Smooth muscle cell (in vitro differentiated cells): ENCODE data around the gene PLA2G6. TPM values are rescaled to one million over a fixed set of nuclear protein-coding genes. Genes with fewer than 3 reads are reported as not detected.

Source experiments
- DNase-seq: peaks from one replicate; lab custom pipeline; 2025; ENCODE audit not compliant: unreplicated experiment; lab: John Stamatoyannopoulos, UW
- H2AFZ ChIP-seq: fragments of 200-600 bp; sonication (generic); 2 replicates; pipeline ENCODE4 v1.6.0; 2016; ENCODE audit warnings: antibody characterized with exemption, low read depth, mild to moderate bottlenecking
- H3F3A ChIP-seq: fragments of 200-600 bp; sonication (generic); 2 replicates; pipeline ENCODE4 v1.6.0; 2017; ENCODE audit warnings: antibody characterized with exemption, low read depth
- H3K27ac ChIP-seq: fragments of 200-600 bp; sonication (generic); 2 replicates; pipeline ENCODE4 v1.5.1; 2016; ENCODE audit warnings: low read depth, mild to moderate bottlenecking
- H3K27me3 ChIP-seq: fragments of 200-600 bp; sonication (generic); 2 replicates; pipeline ENCODE4 v1.6.1; 2016; ENCODE audit warnings: low read depth, mild to moderate bottlenecking
- H3K36me3 ChIP-seq: fragments of 200-600 bp; sonication (generic); 2 replicates; pipeline ENCODE4 v1.5.1; 2016; ENCODE audit warnings: low read depth
- H3K4me1 ChIP-seq: fragments of 200-600 bp; sonication (generic); 2 replicates; pipeline ENCODE4 v1.5.1; 2016; ENCODE audit warnings: low read depth
- H3K4me2 ChIP-seq: fragments of 200-600 bp; sonication (generic); 2 replicates; pipeline ENCODE4 v1.6.0; 2016; ENCODE audit warnings: mild to moderate bottlenecking
- H3K4me3 ChIP-seq: fragments of 200-600 bp; sonication (generic); 2 replicates; pipeline ENCODE4 v1.5.1; 2016; ENCODE audit warnings: mild to moderate bottlenecking
- H3K79me2 ChIP-seq: fragments of 200-600 bp; sonication (generic); 2 replicates; pipeline ENCODE4 v1.6.0; 2016; ENCODE audit warnings: low read depth, mild to moderate bottlenecking
- H3K9ac ChIP-seq: fragments of 200-600 bp; sonication (generic); 2 replicates; pipeline ENCODE4 v1.6.0; 2016; ENCODE audit warnings: low read depth
- H3K9me3 ChIP-seq: fragments of 200-600 bp; sonication (generic); replicated peaks from 2 replicates; pipeline ENCODE4 v1.5.1; 2016; ENCODE audit warnings: low read depth
- H4K20me1 ChIP-seq: fragments of 200-600 bp; sonication (generic); 2 replicates; pipeline ENCODE4 v1.6.0; 2016; ENCODE audit warnings: low read depth
- WGBS: methylation state at CpG from one replicate; pipeline ENCODE4 v1.1.7; 2016; ENCODE audit warnings: low lambda C conversion rate; 5-methylcytosine and 5-hydroxymethylcytosine counted together
- polyA plus RNA-seq: library from polyadenylated mRNA; unstranded; fragments of >200 nt; fragmentation: Nextera tagmentation; extraction: Ambion mirVana; gene quantifications from 2 replicates; pipeline ENCODE4 v1.2.1, GENCODE V29; 2016
- total RNA-seq: library from RNA; depleted of rRNA; stranded (reverse); fragments of >200 nt; gene quantifications from 2 replicates; pipeline ENCODE4 v1.2.3, GENCODE V29; 2014
- TF ChIP-seq, protein P1 (sequence below): fragments of 200-600 bp; sonication (generic); IDR thresholded peaks from 2 replicates; pipeline ENCODE4 v1.5.1; 2017; ENCODE audit warnings: borderline replicate concordance, mild to moderate bottlenecking, antibody characterized with exemption; ENCODE audit not compliant: insufficient read depth, poor library complexity, severe bottlenecking

PLA2G6 gene
- total and polyA plus RNA-seq, 2 experiments from 2014 or later: 6.1 to 8.9 TPM

DNA sequence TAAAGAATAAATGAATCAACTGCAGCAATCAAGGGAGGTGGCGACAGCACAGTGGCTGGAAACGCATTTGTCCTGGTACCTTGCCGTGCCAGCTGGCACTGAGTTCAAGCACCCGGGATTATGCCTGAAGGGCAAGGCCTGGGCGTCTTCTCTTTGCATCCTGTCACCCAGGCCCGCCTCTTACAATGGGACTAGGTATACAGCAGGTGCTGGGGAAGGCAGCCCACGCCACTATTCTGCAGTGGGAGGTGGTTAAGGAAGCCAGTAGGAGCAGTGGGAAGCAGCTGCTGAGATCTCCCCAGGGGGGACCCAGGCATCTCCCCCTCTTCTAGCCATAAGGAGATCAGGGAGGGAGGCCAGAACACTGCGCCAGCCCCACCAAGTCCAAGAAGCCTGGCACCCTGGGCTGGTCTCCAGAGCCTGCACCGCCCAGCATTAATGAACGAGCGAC lies 55.9 kb downstream of the PLA2G6 start:
- no peak overlapping the region for H2AFZ ChIP-seq

DNA sequence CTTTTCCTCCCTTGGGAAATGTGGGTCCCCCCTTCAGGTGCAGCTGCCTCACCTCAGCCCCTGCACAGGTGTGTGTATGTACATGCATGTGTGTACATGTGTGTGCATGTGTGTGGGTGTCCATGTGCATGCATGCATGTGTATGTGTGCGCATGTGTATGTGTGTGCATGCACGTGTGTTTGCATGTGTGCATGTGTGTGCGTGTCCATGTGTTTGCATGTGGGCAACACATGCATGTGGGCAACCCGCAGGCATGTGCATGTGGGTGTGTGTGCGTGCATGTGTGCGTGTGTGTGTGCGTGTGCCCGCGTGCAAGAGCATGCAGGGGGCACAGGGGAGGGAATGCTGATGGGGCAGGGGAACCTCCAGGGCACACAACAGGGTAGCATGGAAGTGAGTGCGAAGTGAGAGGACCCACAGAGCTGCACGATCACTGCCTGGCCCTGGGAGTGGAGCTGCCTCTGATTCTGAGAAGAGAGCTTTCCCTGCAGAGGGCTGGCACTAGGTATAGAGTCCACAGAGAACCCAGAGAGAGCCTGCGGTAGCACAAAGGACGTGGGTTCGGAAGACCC lies 56.5 kb downstream of the PLA2G6 start:
- H3K79me2 ChIP-seq: no peaks in the 10 kb centered on the region
- no peaks in the 10 kb centered on the region for H3F3A ChIP-seq
- H3K36me3 ChIP-seq: no peaks in the 10 kb centered on the region
- no peaks in the 10 kb centered on the region for H3K27me3 ChIP-seq
- no peak overlapping the region for H3K27ac ChIP-seq
- H3K9ac ChIP-seq: no peak overlapping the region
- H4K20me1 ChIP-seq: no peaks in the 10 kb centered on the region
- no peaks in the 10 kb centered on the region for H3K4me1 ChIP-seq
- H2AFZ ChIP-seq: no peak overlapping the region
- no peak overlapping the region for H3K4me2 ChIP-seq
- WGBS: 93% methylated on average over 14 of the region's 14 CpGs
- DNase-seq: no peak
- TF ChIP-seq, protein P1, sequence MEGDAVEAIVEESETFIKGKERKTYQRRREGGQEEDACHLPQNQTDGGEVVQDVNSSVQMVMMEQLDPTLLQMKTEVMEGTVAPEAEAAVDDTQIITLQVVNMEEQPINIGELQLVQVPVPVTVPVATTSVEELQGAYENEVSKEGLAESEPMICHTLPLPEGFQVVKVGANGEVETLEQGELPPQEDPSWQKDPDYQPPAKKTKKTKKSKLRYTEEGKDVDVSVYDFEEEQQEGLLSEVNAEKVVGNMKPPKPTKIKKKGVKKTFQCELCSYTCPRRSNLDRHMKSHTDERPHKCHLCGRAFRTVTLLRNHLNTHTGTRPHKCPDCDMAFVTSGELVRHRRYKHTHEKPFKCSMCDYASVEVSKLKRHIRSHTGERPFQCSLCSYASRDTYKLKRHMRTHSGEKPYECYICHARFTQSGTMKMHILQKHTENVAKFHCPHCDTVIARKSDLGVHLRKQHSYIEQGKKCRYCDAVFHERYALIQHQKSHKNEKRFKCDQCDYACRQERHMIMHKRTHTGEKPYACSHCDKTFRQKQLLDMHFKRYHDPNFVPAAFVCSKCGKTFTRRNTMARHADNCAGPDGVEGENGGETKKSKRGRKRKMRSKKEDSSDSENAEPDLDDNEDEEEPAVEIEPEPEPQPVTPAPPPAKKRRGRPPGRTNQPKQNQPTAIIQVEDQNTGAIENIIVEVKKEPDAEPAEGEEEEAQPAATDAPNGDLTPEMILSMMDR: no peak
- H3K4me3 ChIP-seq: no peak overlapping the region
- no peaks in the 10 kb centered on the region for H3K9me3 ChIP-seq

More for the DNA sequence above, 55.9 kb downstream of the PLA2G6 start:
- Histone ChIP-seq H3K36me3 (no peaks in the 10 kb centered on the region), H3K4me2 (no peak overlapping the region), H3F3A (no peaks in the 10 kb centered on the region), H3K9ac (no peak overlapping the region), H3K79me2 (no peaks in the 10 kb centered on the region), H4K20me1 (no peaks in the 10 kb centered on the region), H3K27me3 (no peaks in the 10 kb centered on the region), H3K4me1 (no peaks in the 10 kb centered on the region), H3K9me3 (no peaks in the 10 kb centered on the region), H3K4me3 (no peak overlapping the region), H3K27ac (no peak overlapping the region)
- WGBS: 92% methylated on average over 11 of the region's 11 CpGs
- TF ChIP-seq, protein P1: no peak
- DNase-seq: no peak

DNA sequence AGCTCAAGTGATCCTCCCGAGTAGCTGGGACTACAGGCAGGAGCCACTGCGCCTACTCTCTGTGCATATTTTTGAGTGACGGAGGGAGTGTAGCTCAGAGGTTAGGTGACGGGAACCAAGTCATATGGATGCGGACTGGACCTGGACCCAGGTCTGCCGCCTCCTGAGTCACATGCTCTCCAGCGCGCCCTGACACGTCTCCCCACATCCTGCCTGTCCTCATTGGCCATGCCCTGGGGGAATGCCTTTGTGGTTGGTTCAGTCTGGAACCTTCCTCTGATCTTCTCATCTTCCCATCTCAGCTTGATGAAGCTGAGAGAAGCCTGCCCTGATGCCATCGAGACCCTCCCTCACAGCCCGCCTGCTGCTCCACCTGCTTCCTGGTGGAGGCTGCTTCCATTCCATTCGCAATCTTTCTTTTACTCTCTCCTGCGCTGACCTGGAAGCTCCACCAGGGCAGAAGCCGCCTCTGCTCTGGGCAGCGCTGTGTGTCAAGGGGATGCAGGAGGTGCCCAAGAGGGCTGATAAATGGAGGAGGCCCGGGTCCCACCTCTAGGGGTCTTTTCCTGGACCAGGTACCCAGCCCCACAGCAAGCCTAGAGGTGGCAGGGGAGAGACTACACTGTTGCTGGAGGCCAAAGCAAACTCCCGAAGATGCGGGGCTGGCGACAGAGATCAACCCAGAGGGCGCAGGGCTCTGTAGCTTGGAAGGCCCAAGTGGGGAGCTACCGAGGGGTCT lies 57.2 kb downstream of the PLA2G6 start:
- no peak overlapping the region for H3K27ac ChIP-seq
- H3K4me3 ChIP-seq: no peak overlapping the region
- no peak for DNase-seq
- no peaks in the 10 kb centered on the region for H4K20me1 ChIP-seq
- H2AFZ ChIP-seq: no peak overlapping the region
- H3F3A ChIP-seq: no peaks in the 10 kb centered on the region
- H3K9ac ChIP-seq: no peak overlapping the region
- H3K27me3 ChIP-seq: no peaks in the 10 kb centered on the region
- TF ChIP-seq, protein P1: no peak
- H3K4me1 ChIP-seq: no peaks in the 10 kb centered on the region
- no peak overlapping the region for H3K4me2 ChIP-seq
- no peaks in the 10 kb centered on the region for H3K79me2 ChIP-seq
- H3K36me3 ChIP-seq: no peaks in the 10 kb centered on the region
- no peaks in the 10 kb centered on the region for H3K9me3 ChIP-seq
- WGBS: 86% methylated on average over 21 of the region's 21 CpGs
